ENCODE results near the gene SNAP47. TPM values are rescaled to one million over a fixed set of nuclear protein-coding genes. Genes with fewer than 3 reads are reported as not detected.
"Not testable (repeated sequence)": the region's sequence is repeated elsewhere in the genome, so short reads cannot be mapped to it uniquely, and the experiment has no call there.

The SNAP47 gene, protein sequence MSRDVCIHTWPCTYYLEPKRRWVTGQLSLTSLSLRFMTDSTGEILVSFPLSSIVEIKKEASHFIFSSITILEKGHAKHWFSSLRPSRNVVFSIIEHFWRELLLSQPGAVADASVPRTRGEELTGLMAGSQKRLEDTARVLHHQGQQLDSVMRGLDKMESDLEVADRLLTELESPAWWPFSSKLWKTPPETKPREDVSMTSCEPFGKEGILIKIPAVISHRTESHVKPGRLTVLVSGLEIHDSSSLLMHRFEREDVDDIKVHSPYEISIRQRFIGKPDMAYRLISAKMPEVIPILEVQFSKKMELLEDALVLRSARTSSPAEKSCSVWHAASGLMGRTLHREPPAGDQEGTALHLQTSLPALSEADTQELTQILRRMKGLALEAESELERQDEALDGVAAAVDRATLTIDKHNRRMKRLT
- 10 to 100 TPM; 30.3 to 31.2 TPM for total RNA-seq

- ATAC-seq (peak; percentile 94), DNase-seq (peak; percentile 95)
- Mint-ChIP-seq H3K27ac (peak within 1 kb of the TSS; percentile 86), H3K9me3 (ENCODE audit: low read depth) (no peaks in the 10 kb centered on the region), H3K27me3 (no peaks in the 10 kb centered on the region), H3K36me3 (ENCODE audit: low read depth) (peaks cover 11% of the 10 kb centered on the region), H3K4me1 (peaks cover 25% of the 10 kb centered on the region), H3K4me3 (peak within 1 kb of the TSS; percentile 89)
- ChIA-PET CTCF (interaction anchor here (0.7 to 1.7 kb wide), 2 partner anchors 219 to 1136 kb away, joined by 3 to 6 read pairs; no protein-coding TSS in a partner anchor), POLR2A (interaction anchor here (0.6 kb wide), 2 partner anchors 200 to 724 kb away, joined by 3 to 6 read pairs; no protein-coding TSS in a partner anchor)
- intact Hi-C loops (cut with DNase I, micrococcal nuclease), result loop anchor here (1.0 to 10.0 kb wide), 12 partner anchors 27 to 850 kb away; partner anchors contain the start of genes ZNF678 (in 2 of the 2), ARF1 (in 1 of the 2), C1orf35 (in 1 of the 2) and TRIM11 (in 1 of the 2)
Measured at GRCh38 chr1:227734856-227735538, at the start of gene SNAP47, which contains the start of gene JMJD4. Gene SNAP47, plus strand, starts transcription at chr1:227735435. Its CDS starts 12,302 bp downstream, at chr1:227747737. Gene JMJD4, minus strand, starts transcription at chr1:227735302. Its CDS starts 29 bp downstream, at chr1:227735273.

- Mint-ChIP-seq H3K27ac (no peak overlapping the region), H3K27me3 (peaks cover 2% of the 10 kb centered on the region), H3K4me3 (no peak overlapping the region), H3K9me3 (ENCODE audit: low read depth) (peaks cover 39% of the 10 kb centered on the region), H3K36me3 (ENCODE audit: low read depth) (peaks cover 4% of the 10 kb centered on the region), H3K4me1 (no peaks in the 10 kb centered on the region)
- CTCF ChIA-PET, result no interaction called here
- POLR2A ChIA-PET, result no interaction called here
- intact Hi-C loops (cut with DNase I, micrococcal nuclease), result no loop called here
- ATAC-seq (no peak), DNase-seq (no peak)
Measured at GRCh38 chr1:227685807-227686206, 49.4 kb upstream of the SNAP47 start.

DNA sequence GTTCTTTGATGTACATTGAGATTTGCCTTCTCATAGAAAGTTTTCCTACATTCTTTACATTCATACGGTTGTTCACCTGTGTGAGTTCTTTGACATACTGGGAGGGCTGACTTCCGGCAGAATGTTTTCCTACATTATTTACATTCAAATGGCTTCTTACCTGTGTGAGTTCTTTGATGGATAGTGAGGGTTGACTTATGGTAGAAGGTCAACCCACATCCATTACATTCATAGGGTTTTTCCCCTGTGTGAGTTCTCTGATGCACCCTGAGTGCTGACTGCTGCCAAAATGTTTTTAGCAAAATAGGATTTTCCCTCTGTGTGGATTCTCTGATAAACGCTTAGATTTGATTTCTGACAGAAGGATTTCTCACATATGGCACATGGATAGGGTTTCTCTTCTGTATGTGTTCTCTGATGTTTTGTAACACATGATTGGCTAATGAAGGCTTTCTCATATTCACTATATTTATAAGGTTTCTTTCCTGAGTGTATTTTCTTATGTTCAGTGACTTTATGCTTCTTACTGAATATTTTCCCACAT is 37.8 kb upstream of the SNAP47 start:
- H3K27me3 Mint-ChIP-seq, result peaks cover 8% of the 10 kb centered on the region
- no peak overlapping the region for H3K4me3 Mint-ChIP-seq
- no peak for ATAC-seq

GRCh38 chr1:227701631-227702030 is 33.6 kb upstream of the SNAP47 start:
- Mint-ChIP-seq H3K9me3 (ENCODE audit: low read depth) (peaks cover 52% of the 10 kb centered on the region), H3K36me3 (ENCODE audit: low read depth) (peaks cover 11% of the 10 kb centered on the region)
- DNase-seq; intact Hi-C loops (cut with DNase I, micrococcal nuclease); POLR2A ChIA-PET; H3K4me1 Mint-ChIP-seq; ATAC-seq; CTCF ChIA-PET; H3K27ac Mint-ChIP-seq; H3K4me3 Mint-ChIP-seq; H3K27me3 Mint-ChIP-seq: not testable (repeated sequence)

More for the DNA sequence above, 37.8 kb upstream of the SNAP47 start:
- ChIA-PET CTCF (no interaction called here), POLR2A (no interaction called here)
- intact Hi-C loops (cut with DNase I, micrococcal nuclease), result no loop called here
- no peak overlapping the region for H3K27ac Mint-ChIP-seq
- H3K4me1 Mint-ChIP-seq, result no peaks in the 10 kb centered on the region
- no peak for DNase-seq
- H3K36me3 Mint-ChIP-seq (ENCODE audit: low read depth), result peaks cover 5% of the 10 kb centered on the region
- peaks cover 46% of the 10 kb centered on the region for H3K9me3 Mint-ChIP-seq (ENCODE audit: low read depth)

GRCh38 chr1:227707846-227708245 is 27.4 kb upstream of the SNAP47 start:
- peak overlapping the region; percentile 21 for H3K27ac Mint-ChIP-seq
- ChIA-PET POLR2A (no interaction called here), CTCF (no interaction called here)
- intact Hi-C loops (cut with DNase I, micrococcal nuclease), result no loop called here
- H3K36me3 Mint-ChIP-seq (ENCODE audit: low read depth), result peaks cover 3% of the 10 kb centered on the region
- no peak overlapping the region for H3K4me3 Mint-ChIP-seq
- DNase-seq (no peak), ATAC-seq (peak; percentile 70)
- H3K4me1 Mint-ChIP-seq, result peaks cover 8% of the 10 kb centered on the region
- no peaks in the 10 kb centered on the region for H3K27me3 Mint-ChIP-seq
- peaks cover 26% of the 10 kb centered on the region for H3K9me3 Mint-ChIP-seq (ENCODE audit: low read depth)

DNA sequence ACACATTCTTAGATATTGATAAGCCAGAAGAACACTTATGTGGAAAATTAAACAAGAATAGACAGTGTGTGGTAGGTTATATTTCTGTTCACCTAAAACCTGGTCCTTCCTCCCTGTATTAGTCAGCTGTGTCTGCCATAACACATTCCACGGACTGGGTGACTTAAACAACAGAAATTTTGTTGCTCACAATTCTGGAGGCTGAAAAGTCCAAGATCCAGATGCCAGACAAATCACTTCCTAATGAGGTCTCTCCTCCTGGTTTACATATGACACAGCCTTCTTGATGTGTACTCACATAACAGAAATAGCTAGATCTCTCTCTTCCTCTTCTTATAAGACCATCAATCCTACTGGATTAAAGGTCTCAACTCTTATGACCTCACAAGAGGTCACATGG is 25.8 kb upstream of the SNAP47 start:
- H3K4me3 Mint-ChIP-seq, result no peak overlapping the region
- H3K36me3 Mint-ChIP-seq (ENCODE audit: low read depth), result peaks cover 3% of the 10 kb centered on the region
- no peak overlapping the region for H3K27ac Mint-ChIP-seq
- H3K27me3 Mint-ChIP-seq, result no peaks in the 10 kb centered on the region
- intact Hi-C loops (cut with DNase I, micrococcal nuclease), result no loop called here
- ATAC-seq (no peak), DNase-seq (no peak)
- CTCF ChIA-PET, result no interaction called here
- peaks cover 18% of the 10 kb centered on the region for H3K9me3 Mint-ChIP-seq (ENCODE audit: low read depth)
- H3K4me1 Mint-ChIP-seq, result peaks cover 8% of the 10 kb centered on the region
- POLR2A ChIA-PET, result no interaction called here

- H3K27ac Mint-ChIP-seq; H3K36me3 Mint-ChIP-seq (ENCODE audit: low read depth); H3K27me3 Mint-ChIP-seq; CTCF ChIA-PET; ATAC-seq; H3K4me1 Mint-ChIP-seq; H3K4me3 Mint-ChIP-seq; intact Hi-C loops (cut with DNase I, micrococcal nuclease); DNase-seq; POLR2A ChIA-PET: not testable (repeated sequence)
- peaks cover 22% of the 10 kb centered on the region for H3K9me3 Mint-ChIP-seq (ENCODE audit: low read depth)
Measured at GRCh38 chr1:227710474-227710873, 24.8 kb upstream of the SNAP47 start.

- POLR2A ChIA-PET, result no interaction called here
- H3K27me3 Mint-ChIP-seq, result no peaks in the 10 kb centered on the region
- H3K4me1 Mint-ChIP-seq, result peaks cover 6% of the 10 kb centered on the region
- DNase-seq, result no peak
- peaks cover 35% of the 10 kb centered on the region for H3K9me3 Mint-ChIP-seq (ENCODE audit: low read depth)
- peaks cover 5% of the 10 kb centered on the region for H3K36me3 Mint-ChIP-seq (ENCODE audit: low read depth)
- ATAC-seq, result no peak
- intact Hi-C loops (cut with DNase I, micrococcal nuclease), result no loop called here
- H3K27ac Mint-ChIP-seq, result no peak overlapping the region
- no peak overlapping the region for H3K4me3 Mint-ChIP-seq
- CTCF ChIA-PET, result no interaction called here
Measured at GRCh38 chr1:227712648-227713047, 22.6 kb upstream of the SNAP47 start.

GRCh38 chr1:227718932-227719331 is 16.3 kb upstream of the SNAP47 start:
- intact Hi-C loops (cut with DNase I, micrococcal nuclease), result no loop called here

DNA sequence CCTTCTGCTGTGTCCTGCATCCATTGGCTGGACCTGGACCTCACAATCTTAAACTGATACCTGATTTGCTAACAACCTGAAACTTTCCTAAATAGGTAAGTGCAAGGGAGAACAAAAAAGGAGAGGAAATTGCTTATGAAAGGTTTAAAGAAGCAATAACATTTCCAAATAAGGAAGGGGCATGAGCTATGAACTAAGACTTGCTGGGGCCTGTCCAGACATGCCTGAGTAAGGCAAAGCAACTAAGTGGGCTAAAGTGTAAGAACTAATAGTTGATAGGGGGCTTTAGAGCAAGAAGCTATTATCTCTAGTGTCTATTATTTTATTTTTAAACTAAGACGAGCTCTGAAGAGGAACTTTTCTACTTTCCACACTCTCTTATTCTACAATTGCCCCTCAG is 11.8 kb upstream of the SNAP47 start:
- H3K4me3 Mint-ChIP-seq, result no peak overlapping the region
- H3K27ac Mint-ChIP-seq, result no peak overlapping the region
- intact Hi-C loops (cut with DNase I, micrococcal nuclease), result no loop called here
- ChIA-PET POLR2A (interaction anchor here (0.7 kb wide), 1 partner anchor 458 kb away, joined by 4 read pairs; no protein-coding TSS in a partner anchor), CTCF (interaction anchor here (0.9 kb wide), 1 partner anchor 181 kb away, joined by 3 read pairs; no protein-coding TSS in a partner anchor)
- peaks cover 3% of the 10 kb centered on the region for H3K27me3 Mint-ChIP-seq
- H3K4me1 Mint-ChIP-seq, result peaks cover 4% of the 10 kb centered on the region
- H3K36me3 Mint-ChIP-seq (ENCODE audit: low read depth), result peaks cover 13% of the 10 kb centered on the region
- DNase-seq (no peak), ATAC-seq (no peak)
- H3K9me3 Mint-ChIP-seq (ENCODE audit: low read depth), result peaks cover 33% of the 10 kb centered on the region

More at GRCh38 chr1:227718932-227719331, 16.3 kb upstream of the SNAP47 start:
- H3K4me1 Mint-ChIP-seq, result no peaks in the 10 kb centered on the region
- H3K27me3 Mint-ChIP-seq, result no peaks in the 10 kb centered on the region
- ATAC-seq (no peak), DNase-seq (no peak)
- H3K4me3 Mint-ChIP-seq, result no peak overlapping the region
- H3K27ac Mint-ChIP-seq, result no peak overlapping the region
- CTCF ChIA-PET, result no interaction called here
- peaks cover 59% of the 10 kb centered on the region for H3K9me3 Mint-ChIP-seq (ENCODE audit: low read depth)
- H3K36me3 Mint-ChIP-seq (ENCODE audit: low read depth), result peaks cover 18% of the 10 kb centered on the region
- POLR2A ChIA-PET, result no interaction called here

GRCh38 chr1:227725046-227725445 is 10.2 kb upstream of the SNAP47 start:
- peaks cover 13% of the 10 kb centered on the region for H3K36me3 Mint-ChIP-seq (ENCODE audit: low read depth)
- DNase-seq (no peak), ATAC-seq (no peak)
- peaks cover 21% of the 10 kb centered on the region for H3K9me3 Mint-ChIP-seq (ENCODE audit: low read depth)
- H3K27ac Mint-ChIP-seq, result no peak overlapping the region
- H3K4me3 Mint-ChIP-seq, result no peak overlapping the region
- intact Hi-C loops (cut with DNase I, micrococcal nuclease), result no loop called here
- POLR2A ChIA-PET, result no interaction called here
- peaks cover 3% of the 10 kb centered on the region for H3K27me3 Mint-ChIP-seq
- CTCF ChIA-PET, result no interaction called here
- peaks cover 13% of the 10 kb centered on the region for H3K4me1 Mint-ChIP-seq

Measured in activated CD4-positive, alpha-beta T cell treated with anti-CD3 and anti-CD28 coated beads for 36 hours (primary cell).